Measurements from ENCODE around the gene NFKBIE. TPM values are rescaled to one million over a fixed set of nuclear protein-coding genes. Genes with fewer than 3 reads are reported as not detected.

The NFKBIE gene
- total RNA-seq, 1 experiment from 2014 or later: 24.9 TPM

DNA sequence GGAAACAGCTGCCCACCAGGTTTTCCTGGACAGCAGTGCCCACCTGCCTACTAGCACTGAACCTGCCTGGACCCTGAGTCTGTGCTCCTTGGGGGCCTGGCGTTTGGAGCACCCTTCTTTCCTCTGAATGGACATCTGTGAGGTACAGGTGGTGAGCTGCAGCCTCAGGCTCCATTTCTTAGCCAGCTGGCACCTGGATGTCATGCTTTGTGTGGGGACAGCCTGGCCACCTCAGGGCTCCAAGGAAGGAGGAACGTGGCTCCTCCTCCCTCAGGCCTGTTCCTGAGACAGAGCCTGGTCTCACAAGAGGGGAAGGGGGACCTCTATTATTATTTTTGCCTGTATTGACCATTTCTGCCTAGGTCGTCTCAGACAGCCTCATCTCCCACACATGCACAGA lies 13.0 kb upstream of the NFKBIE start:
- CTCF ChIA-PET: interaction anchor here (0.7 kb wide), 1 partner anchor 27 kb away, joined by 5 read pairs; no protein-coding TSS in a partner anchor
- intact Hi-C loops (cut with micrococcal nuclease; ENCODE audit: unreplicated experiment): no loop called here

DNA sequence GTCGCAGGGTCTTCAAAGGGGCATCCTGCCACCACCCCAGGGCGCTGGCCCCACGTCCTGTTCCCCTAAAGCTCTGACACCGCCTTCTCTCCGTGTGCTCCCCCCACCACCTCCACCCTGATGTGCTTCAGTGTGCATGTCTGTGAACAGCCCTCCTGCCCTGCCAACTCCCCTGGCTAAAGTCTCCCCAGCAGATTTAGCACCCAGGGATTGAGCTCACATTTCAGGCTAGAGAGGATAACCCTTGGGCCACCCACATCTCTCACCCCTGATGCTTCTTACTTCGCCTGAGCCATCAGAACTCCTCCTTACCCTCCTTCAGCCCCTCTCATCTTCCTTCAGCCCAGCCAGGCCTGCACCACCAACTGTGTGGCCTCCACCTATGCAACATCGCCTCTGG lies 12.4 kb upstream of the NFKBIE start:
- in situ Hi-C loops (cut with HindIII; ENCODE audit: low pct_unique_long_range_greater_than_20kb, low sequenced_read_pairs) (no loop called here), intact Hi-C loops (cut with micrococcal nuclease; ENCODE audit: unreplicated experiment) (no loop called here)
- CTCF ChIA-PET: interaction anchor here (1.2 kb wide), 1 partner anchor 10 kb away, joined by 4 read pairs; no protein-coding TSS in a partner anchor

More for the DNA sequence above, 13.0 kb upstream of the NFKBIE start:
- no TSS peak for BruUV-seq (replicated peaks)
- in situ Hi-C loops (cut with HindIII; ENCODE audit: low pct_unique_long_range_greater_than_20kb, low sequenced_read_pairs): no loop called here
- no peak for ATAC-seq
- Histone ChIP-seq H3K9me3 (ENCODE audit: control insufficient read depth, insufficient read depth, low read depth, low read length) (no peaks in the 10 kb centered on the region), H3K4me3 (ENCODE audit: low read depth in 2 of 2, low read length in 2 of 2) (no peak overlapping the region), H3K36me3 (ENCODE audit: control insufficient read depth, insufficient read depth, low read length) (no peaks in the 10 kb centered on the region), H3K4me1 (ENCODE audit: control insufficient read depth, insufficient read depth, low read length) (no peaks in the 10 kb centered on the region), H3K27me3 (ENCODE audit: control insufficient read depth, insufficient read depth, low read length) (peaks cover 4% of the 10 kb centered on the region; the same call in 1 of the 2 replicates), H3K27ac (ENCODE audit: low read length) (no peak overlapping the region)
- POLR2A ChIA-PET: interaction anchor here (0.6 to 0.7 kb wide), 2 partner anchors 42 to 187 kb away, joined by 3 to 4 read pairs; no protein-coding TSS in a partner anchor
- TF ChIP-seq REST (IDR thresholded peaks at IDR 0.05; ENCODE audit: insufficient read depth in 1 of 2, low read depth in 2 of 2, low read length in 1 of 2) (no peak), POLR2AphosphoS5 (IDR thresholded peaks at IDR 0.05; ENCODE audit: low read depth, low read length) (no peak), SIN3A (IDR thresholded peaks at IDR 0.05; ENCODE audit: borderline replicate concordance, insufficient read depth, low read depth, low read length) (no peak), CTCF (IDR thresholded peaks at IDR 0.05) (no peak), TCF7L2 (IDR thresholded peaks at IDR 0.05; ENCODE audit: low read depth, low read length) (no peak)
- DNase-seq (ENCODE audit: low read depth, low spot score): no peak

More for the DNA sequence above, 12.4 kb upstream of the NFKBIE start:
- Histone ChIP-seq H3K27ac (ENCODE audit: low read length) (no peak overlapping the region), H3K9me3 (ENCODE audit: control insufficient read depth, insufficient read depth, low read depth, low read length) (no peaks in the 10 kb centered on the region), H3K4me3 (ENCODE audit: low read depth in 2 of 2, low read length in 2 of 2) (no peak overlapping the region), H3K27me3 (ENCODE audit: control insufficient read depth, insufficient read depth, low read length) (peaks cover 4% of the 10 kb centered on the region; the same call in 1 of the 2 replicates), H3K4me1 (ENCODE audit: control insufficient read depth, insufficient read depth, low read length) (no peaks in the 10 kb centered on the region), H3K36me3 (ENCODE audit: control insufficient read depth, insufficient read depth, low read length) (no peaks in the 10 kb centered on the region)
- BruUV-seq (replicated peaks): no TSS peak
- POLR2A ChIA-PET: no interaction called here
- no peak for TF ChIP-seq CTCF (IDR thresholded peaks at IDR 0.05)
- TF ChIP-seq TCF7L2 (IDR thresholded peaks at IDR 0.05; ENCODE audit: low read depth, low read length): no peak
- TF ChIP-seq REST (IDR thresholded peaks at IDR 0.05; ENCODE audit: insufficient read depth in 1 of 2, low read depth in 2 of 2, low read length in 1 of 2): no peak
- no peak for TF ChIP-seq POLR2AphosphoS5 (IDR thresholded peaks at IDR 0.05; ENCODE audit: low read depth, low read length)
- TF ChIP-seq SIN3A (IDR thresholded peaks at IDR 0.05; ENCODE audit: borderline replicate concordance, insufficient read depth, low read depth, low read length): no peak
- DNase-seq (ENCODE audit: low read depth, low spot score) (no peak), ATAC-seq (no peak)

Measured in Panc1 (cell line).